A549 (cell line): Measurements from ENCODE around the gene SOX13. TPM values are rescaled to one million over a fixed set of nuclear protein-coding genes. Genes with fewer than 3 reads are reported as not detected.

Source experiments
- ATAC-seq, 2 experiments: fragments of 200-7000 bp in 1 of 2; fragments of >200 bp in 1 of 2; cut with Nextera tagmentation in 1 of 2; cut with Tn5 transposase in 1 of 2; 3 replicates each; pipeline versions ENCODE4 v1.8.0 to v1.9.1; 2018 to 2020; ENCODE audit warnings: mild to moderate bottlenecking in 1 of 2, moderate library complexity in 1 of 2
- CTCF ChIA-PET: fragments of 300-600 bp; sonication (Branson Sonifier 250); formaldehyde crosslinking; extraction: SDS; loops from one replicate; lab custom pipeline; 2021; ENCODE audit warnings: antibody characterized with exemption, inconsistent platforms; lab: Yijun Ruan, JAX
- POLR2A ChIA-PET: fragments of 350-600 bp; formaldehyde crosslinking; extraction: SDS; loops from one replicate; lab custom pipeline; 2021; ENCODE audit warnings: antibody characterized with exemption, inconsistent platforms; lab: Yijun Ruan, JAX
- DNase-seq, 2 experiments: peaks; one replicate each; pipeline versions ENCODE4 v3.0.0 to v3.0.0-alpha.2; 2011 to 2016; ENCODE audit warnings: low read depth in 1 of 2, low spot score in 1 of 2
- FAIRE-seq: peaks from 2 replicates; lab custom pipeline; 2011; peaks lifted over from hg19 to GRCh38; lab: Jason Lieb, UNC
- H3K27ac ChIP-seq, 2 experiments: fragments of >200 bp; sonication (Bioruptor Twin); formaldehyde crosslinking; 3 replicates each; pipeline ENCODE4 v1.5.1; 2016 to 2017
- H3K4me1 ChIP-seq: fragments of >200 bp; sonication (Bioruptor Twin); formaldehyde crosslinking; 3 replicates; pipeline ENCODE4 v1.6.1; 2016
- H3K4me2 ChIP-seq: fragments of >200 bp; sonication (Bioruptor Twin); formaldehyde crosslinking; 3 replicates; pipeline ENCODE4 v1.6.1; 2016
- H3K4me3 ChIP-seq: fragments of >200 bp; sonication (Bioruptor Twin); formaldehyde crosslinking; 3 replicates; pipeline ENCODE4 v1.5.1; 2016
- H3K9me3 ChIP-seq: fragments of >200 bp; sonication (Bioruptor Twin); formaldehyde crosslinking; 3 replicates; pipeline ENCODE4 v1.6.1; 2016
- BCL3 ChIP-seq: fragments of >200 bp; sonication (Bioruptor Twin); formaldehyde crosslinking; IDR thresholded peaks from 3 replicates; pipeline ENCODE4 v1.6.1; 2016
- CBX2 ChIP-seq: fragments of 200-600 bp; sonication (generic); IDR thresholded peaks from 2 replicates; pipeline ENCODE4 v1.6.1; 2016; ENCODE audit warnings: low read depth, mild to moderate bottlenecking, borderline replicate concordance
- CEBPB ChIP-seq, 2 experiments: fragments of >200 bp in 1 of 2; sonication (Bioruptor Twin) in 1 of 2; formaldehyde crosslinking in 1 of 2; IDR thresholded peaks; 2 replicates each; pipeline ENCODE4 v1.6.1; 2012 to 2016
- EHF ChIP-seq: fragments of 250-450 bp; sonication (Bioruptor Pico); IDR thresholded peaks from 2 replicates; pipeline ENCODE4 v1.5.0; 2020; ENCODE audit warnings: mild to moderate bottlenecking
- EHMT2 ChIP-seq: fragments of 200-600 bp; sonication (generic); IDR thresholded peaks from 2 replicates; pipeline ENCODE4 v1.6.1; 2016; ENCODE audit warnings: antibody characterized with exemption, low read depth, mild to moderate bottlenecking, moderate library complexity
- EP300 ChIP-seq, 2 experiments: fragments of >200 bp; sonication (Bioruptor Twin); formaldehyde crosslinking; IDR thresholded peaks; 2 replicates in 1 of 2; 3 replicates in 1 of 2; pipeline ENCODE4 v1.6.1; 2016 to 2017
- FOSB ChIP-seq: fragments of 250-450 bp; sonication (Bioruptor Pico); IDR thresholded peaks from 2 replicates; pipeline ENCODE4 v1.5.0; 2020; ENCODE audit warnings: mild to moderate bottlenecking, moderate library complexity
- FOSL2 ChIP-seq, 2 experiments: fragments of 450-650 bp in 1 of 2; fragments of >200 bp in 1 of 2; sonication (Bioruptor Twin) in 1 of 2; formaldehyde crosslinking; IDR thresholded peaks; 2 replicates each; pipeline versions ENCODE4 v1.5.0 to v1.6.1; 2016 to 2020; ENCODE audit warnings: mild to moderate bottlenecking in 1 of 2, moderate library complexity in 1 of 2
- GATA3 ChIP-seq: IDR thresholded peaks from 2 replicates; pipeline ENCODE4 v1.6.1; 2012; ENCODE audit warnings: borderline replicate concordance
- HEYL ChIP-seq: fragments of 250-450 bp; sonication (Bioruptor Pico); IDR thresholded peaks from 2 replicates; pipeline ENCODE4 v1.8.0; 2021; ENCODE audit warnings: mild to moderate bottlenecking, moderate library complexity
- HOXA7 ChIP-seq: fragments of 250-450 bp; sonication (Bioruptor Pico); IDR thresholded peaks from 2 replicates; pipeline ENCODE4 v1.5.0; 2020; ENCODE audit warnings: mild to moderate bottlenecking, moderate library complexity
- JUN ChIP-seq, 2 experiments: fragments of >200 bp; sonication (Bioruptor Twin); formaldehyde crosslinking; IDR thresholded peaks; 2 replicates in 1 of 2; 3 replicates in 1 of 2; pipeline ENCODE4 v1.6.1; 2016 to 2017
- KDM1A ChIP-seq: fragments of 200-600 bp; sonication (generic); IDR thresholded peaks from 2 replicates; pipeline ENCODE4 v1.6.1; 2016; ENCODE audit warnings: low read depth, mild to moderate bottlenecking
- NR3C1 ChIP-seq: fragments of >200 bp; sonication (Bioruptor Twin); formaldehyde crosslinking; IDR thresholded peaks from 3 replicates; pipeline ENCODE4 v1.6.1; 2017
- PBX3 ChIP-seq: IDR thresholded peaks from 2 replicates; pipeline ENCODE4 v1.6.1; 2012
- PHF8 ChIP-seq: fragments of 200-600 bp; sonication (generic); IDR thresholded peaks from 2 replicates; pipeline ENCODE4 v1.6.1; 2016; ENCODE audit warnings: low read depth, mild to moderate bottlenecking, antibody characterized with exemption, moderate library complexity, borderline replicate concordance
- RARB ChIP-seq: fragments of 250-450 bp; sonication (Bioruptor Pico); IDR thresholded peaks from 2 replicates; pipeline ENCODE4 v1.8.0; 2021; ENCODE audit warnings: mild to moderate bottlenecking, moderate library complexity
- TP53 ChIP-seq: fragments of 250-450 bp; sonication (Bioruptor Pico); IDR thresholded peaks from 2 replicates; pipeline ENCODE4 v1.5.0; 2021; ENCODE audit warnings: mild to moderate bottlenecking, moderate library complexity
- ZC3H11A ChIP-seq: fragments of 450-650 bp; IDR thresholded peaks from 2 replicates; pipeline ENCODE4 v1.6.1; 2014; ENCODE audit warnings: antibody characterized with exemption, mild to moderate bottlenecking
- ZFP36 ChIP-seq: fragments of 450-650 bp; IDR thresholded peaks from 2 replicates; pipeline ENCODE4 v1.6.1; 2014; ENCODE audit warnings: borderline replicate concordance; ENCODE audit not compliant: partially characterized antibody
- ZSCAN20 ChIP-seq: fragments of 250-450 bp; sonication (Bioruptor Pico); IDR thresholded peaks from 2 replicates; pipeline ENCODE4 v1.8.0; 2022; ENCODE audit warnings: mild to moderate bottlenecking, moderate library complexity
- WGBS: methylation state at CpG from one replicate; pipeline ENCODE4 v1.1.6; 2017; ENCODE audit errors: missing lambda C conversion rate; 5-methylcytosine and 5-hydroxymethylcytosine counted together
- polyA plus RNA-seq, 4 experiments: library from polyadenylated mRNA; depleted of rRNA in 3 of 4; stranded (reverse); fragments of >200 nt; fragmentation: RNase III in 1 of 4; extraction: RNeasy Plus Mini Kit Qiagen cat#74134 plus additional on column Dnase treatment in 1 of 4; gene quantifications; 2 replicates in 3 of 4; 3 replicates in 1 of 4; pipeline ENCODE4 v1.2.3, GENCODE V29; 2011 to 2017
- TF ChIP-seq, protein P1 (sequence below): fragments of >200 bp; sonication (Bioruptor Twin); formaldehyde crosslinking; IDR thresholded peaks from 3 replicates; pipeline ENCODE4 v1.5.1; 2016

Gene SOX13
- polyA plus RNA-seq, 2 of the 4 experiments (the other 2 are of a cell fraction): 6.8 to 9.8 TPM

- Histone ChIP-seq H3K9me3 (no peaks in the 10 kb centered on the region), H3K4me2 (no peak overlapping the region), H3K27ac (no peak overlapping the region), H3K4me3 (no peak overlapping the region), H3K4me1 (no peaks in the 10 kb centered on the region)
- ATAC-seq (no peak), DNase-seq (no peak), FAIRE-seq (no peak)
- WGBS: 83% methylated on average over 1 of the region's 1 CpG
- ChIA-PET POLR2A (no interaction called here), CTCF (interaction anchor here (0.6 to 1.5 kb wide), 4 partner anchors 95 to 1453 kb away, joined by 3 read pairs; no protein-coding TSS in a partner anchor)
- TF ChIP-seq FOSB (CRISPR knock-in tag): no peak
- TF ChIP-seq BCL3: no peak
- TF ChIP-seq, protein P1, sequence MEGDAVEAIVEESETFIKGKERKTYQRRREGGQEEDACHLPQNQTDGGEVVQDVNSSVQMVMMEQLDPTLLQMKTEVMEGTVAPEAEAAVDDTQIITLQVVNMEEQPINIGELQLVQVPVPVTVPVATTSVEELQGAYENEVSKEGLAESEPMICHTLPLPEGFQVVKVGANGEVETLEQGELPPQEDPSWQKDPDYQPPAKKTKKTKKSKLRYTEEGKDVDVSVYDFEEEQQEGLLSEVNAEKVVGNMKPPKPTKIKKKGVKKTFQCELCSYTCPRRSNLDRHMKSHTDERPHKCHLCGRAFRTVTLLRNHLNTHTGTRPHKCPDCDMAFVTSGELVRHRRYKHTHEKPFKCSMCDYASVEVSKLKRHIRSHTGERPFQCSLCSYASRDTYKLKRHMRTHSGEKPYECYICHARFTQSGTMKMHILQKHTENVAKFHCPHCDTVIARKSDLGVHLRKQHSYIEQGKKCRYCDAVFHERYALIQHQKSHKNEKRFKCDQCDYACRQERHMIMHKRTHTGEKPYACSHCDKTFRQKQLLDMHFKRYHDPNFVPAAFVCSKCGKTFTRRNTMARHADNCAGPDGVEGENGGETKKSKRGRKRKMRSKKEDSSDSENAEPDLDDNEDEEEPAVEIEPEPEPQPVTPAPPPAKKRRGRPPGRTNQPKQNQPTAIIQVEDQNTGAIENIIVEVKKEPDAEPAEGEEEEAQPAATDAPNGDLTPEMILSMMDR: no peak
- peak in 1 of 2 experiments; percentile 37; a peak in 2 of 4 replicates for TF ChIP-seq CEBPB (IDR thresholded peaks at IDR 0.05)
Observed at GRCh38 chr1:204033306-204033705, 39.6 kb upstream of the SOX13 start.

DNA sequence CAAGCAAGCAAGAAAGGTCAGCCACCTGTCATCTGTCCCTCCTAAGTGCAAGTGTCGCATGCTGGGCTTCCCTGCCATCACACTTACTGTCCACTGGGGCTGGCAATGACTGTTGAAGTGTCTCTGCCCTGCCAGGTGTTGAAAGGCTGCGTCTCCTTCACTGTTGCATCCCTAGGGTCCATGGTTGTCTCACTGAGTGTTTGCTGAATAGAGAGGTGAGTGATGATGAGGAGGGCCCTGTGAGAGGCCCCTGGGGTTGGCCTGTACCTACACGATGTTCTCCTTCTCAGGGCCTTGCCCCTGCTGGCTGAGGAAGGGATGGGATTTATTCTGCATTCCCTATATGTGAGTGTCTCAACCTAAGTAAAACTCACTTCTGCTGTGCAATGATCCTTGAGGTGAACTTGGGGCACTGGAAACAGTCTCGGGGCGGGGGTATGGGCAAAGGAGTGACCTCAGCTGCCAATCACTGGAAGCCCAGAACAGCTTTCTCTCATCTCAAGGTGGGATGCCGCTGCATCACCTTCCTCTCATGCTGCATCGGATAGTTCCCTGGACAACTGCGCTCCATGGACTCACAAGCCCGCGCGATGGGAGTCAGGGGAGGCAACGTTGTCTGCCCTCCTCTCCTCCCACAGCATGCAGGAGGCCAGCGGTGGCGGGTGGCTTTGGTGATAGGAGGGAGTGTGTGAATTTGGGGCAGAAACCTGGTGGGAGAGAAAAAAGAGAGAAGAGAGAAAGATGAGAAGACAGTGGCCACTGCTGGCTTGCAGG is 35.8 kb upstream of the SOX13 start:
- ATAC-seq (peak; percentile 87 to 89), DNase-seq (peak in 1 of 2 experiments; percentile 16), FAIRE-seq (no peak)
- no peaks in the 10 kb centered on the region for H3K9me3 ChIP-seq
- ChIA-PET CTCF (no interaction called here), POLR2A (no interaction called here)
- no peaks in the 10 kb centered on the region for H3K4me1 ChIP-seq
- TF ChIP-seq CBX2 (no peak), PBX3 (no peak), RARB (CRISPR knock-in tag) (no peak), TP53 (CRISPR knock-in tag) (no peak), EP300 (IDR thresholded peaks at IDR 0.05) (no peak), NR3C1 (no peak), KDM1A (no peak), HEYL (CRISPR knock-in tag) (no peak), FOSL2 (IDR thresholded peaks at IDR 0.05) (no peak), FOSL2 (CRISPR knock-in tag; IDR thresholded peaks at IDR 0.05) (no peak), EHMT2 (no peak), ZSCAN20 (CRISPR knock-in tag) (no peak), JUN (IDR thresholded peaks at IDR 0.05) (no peak), GATA3 (no peak), BCL3 (no peak), PHF8 (no peak), ZC3H11A (no peak), HOXA7 (CRISPR knock-in tag) (no peak), ZFP36 (no peak), EHF (no peak)
- no peak overlapping the region for H3K4me3 ChIP-seq
- no peak overlapping the region for H3K27ac ChIP-seq
- WGBS: 59% methylated on average over 13 of the region's 14 CpGs
- H3K4me2 ChIP-seq: no peak overlapping the region
